AG20443 (cell line): Measurements from ENCODE around the gene WNT8B.

Experiments used
- DNase-seq: peaks from one replicate; pipeline ENCODE4 v3.0.0; 2012; ENCODE audit warnings: low spot score, mixed read lengths

The WNT8B gene

DNA sequence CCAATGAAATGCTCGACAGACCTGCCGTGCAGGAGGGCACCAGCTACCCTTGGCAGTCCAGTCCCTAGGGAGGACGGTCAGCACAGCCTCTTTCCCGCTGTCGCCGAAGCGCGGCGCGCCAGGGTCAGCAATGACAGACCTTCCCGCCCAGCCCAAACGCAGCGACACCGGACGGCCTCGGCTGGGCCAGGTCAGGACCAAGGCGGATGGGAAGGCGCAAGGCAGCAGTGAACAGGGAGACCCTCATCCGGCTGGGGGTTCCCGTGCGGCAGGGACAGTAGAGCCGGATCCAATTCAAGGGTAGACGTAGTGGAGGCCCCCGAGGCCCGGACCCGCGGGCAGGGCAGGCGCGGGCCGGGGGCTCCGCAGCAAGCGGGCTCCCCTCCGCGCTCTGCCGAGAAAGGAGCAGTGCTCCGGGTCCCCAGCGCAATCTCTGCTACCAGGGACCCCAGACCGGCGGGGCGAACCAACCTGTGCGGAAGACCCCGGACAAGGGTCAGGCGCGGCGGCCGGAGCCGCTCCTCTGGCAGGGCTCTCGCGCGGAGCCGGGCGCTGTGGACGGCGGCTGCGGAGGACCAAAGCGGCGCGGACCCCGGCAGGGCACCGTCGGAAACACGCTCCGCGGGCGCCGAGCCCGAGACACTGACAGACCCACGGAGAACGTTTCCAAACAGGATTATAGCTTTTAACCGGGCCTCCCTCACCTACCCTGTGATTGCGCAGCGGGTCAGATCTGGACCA lies 56.7 kb downstream of the WNT8B start, which contains the start of gene SEC31B:
Gene SEC31B (minus strand): TSS at position 551 of the 741 bp plus-strand sequence. CDS start 2,909 bp downstream, outside the sequence.
- DNase-seq, result peak; percentile 38

DNA sequence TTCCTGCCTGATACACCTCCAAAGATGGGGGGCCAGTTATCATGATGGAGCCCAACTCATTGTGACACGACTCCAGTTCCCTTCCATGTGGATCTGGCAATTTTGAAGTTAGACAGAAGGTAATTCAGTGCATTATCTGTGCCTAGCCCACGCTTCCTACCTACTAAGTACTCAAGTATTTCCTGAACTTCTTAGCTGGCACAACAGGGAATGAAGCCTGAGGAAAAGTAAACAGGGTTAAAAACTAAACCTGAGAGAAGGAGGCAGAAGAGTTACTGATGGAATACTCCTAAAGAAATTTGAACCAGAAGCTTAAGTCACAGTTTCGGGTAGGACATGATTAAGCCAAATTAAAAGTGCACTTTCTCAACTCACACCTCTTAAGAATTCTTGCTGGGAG lies 58.0 kb downstream of the WNT8B start:
- no peak for DNase-seq

DNA sequence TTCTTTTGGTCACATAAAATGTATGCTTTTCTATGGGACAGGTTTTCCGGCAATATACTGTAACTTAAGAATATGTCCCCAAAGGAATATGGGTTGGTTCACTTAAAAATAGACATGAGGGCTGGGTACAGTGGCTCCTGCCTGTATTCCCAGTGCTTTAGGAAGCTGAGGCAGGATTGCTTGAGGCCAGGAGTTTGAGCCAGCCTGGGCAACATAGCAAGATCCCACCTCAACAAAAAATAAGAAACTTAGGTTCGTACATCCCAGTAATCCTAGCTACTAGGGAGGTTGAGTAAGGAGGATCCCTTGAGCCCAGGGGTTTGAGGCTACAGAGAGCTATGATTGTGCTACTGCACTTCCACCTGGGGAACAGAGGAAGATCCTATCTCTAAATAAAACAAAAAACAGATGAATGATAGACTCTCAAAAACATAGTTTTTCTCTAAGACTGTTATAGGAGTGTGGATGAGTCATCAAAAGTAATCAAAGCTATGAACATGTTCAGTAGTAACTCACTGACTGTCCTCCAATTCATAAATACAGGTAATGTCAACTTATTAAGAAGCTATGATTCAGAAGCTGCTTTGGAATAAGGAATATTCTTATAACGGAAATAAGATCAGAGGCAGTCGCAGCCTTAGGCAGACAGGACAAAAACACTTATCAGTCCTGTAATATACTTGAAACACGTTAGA lies 59.4 kb downstream of the WNT8B start:
- no peak for DNase-seq

DNA sequence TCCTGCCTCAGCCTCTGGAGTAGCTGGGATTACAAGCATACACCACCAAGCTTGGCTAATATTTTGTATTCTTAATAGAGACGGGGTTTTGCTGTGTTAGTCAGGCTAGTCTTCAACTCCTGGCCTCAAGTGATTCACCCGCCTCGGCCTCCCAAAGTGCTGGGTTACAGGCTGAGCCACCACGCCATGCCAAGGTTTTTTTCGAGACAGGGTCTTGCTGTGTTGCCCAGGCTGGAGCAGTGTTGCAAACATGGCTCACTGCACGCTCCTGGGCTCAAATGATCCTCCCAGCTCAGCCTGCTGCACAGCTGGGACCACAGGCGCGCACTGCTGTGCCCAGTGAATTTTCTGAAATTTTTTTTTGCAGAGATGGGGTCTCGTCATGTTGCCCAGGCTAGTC lies 60.1 kb downstream of the WNT8B start:
- no peak for DNase-seq

DNA sequence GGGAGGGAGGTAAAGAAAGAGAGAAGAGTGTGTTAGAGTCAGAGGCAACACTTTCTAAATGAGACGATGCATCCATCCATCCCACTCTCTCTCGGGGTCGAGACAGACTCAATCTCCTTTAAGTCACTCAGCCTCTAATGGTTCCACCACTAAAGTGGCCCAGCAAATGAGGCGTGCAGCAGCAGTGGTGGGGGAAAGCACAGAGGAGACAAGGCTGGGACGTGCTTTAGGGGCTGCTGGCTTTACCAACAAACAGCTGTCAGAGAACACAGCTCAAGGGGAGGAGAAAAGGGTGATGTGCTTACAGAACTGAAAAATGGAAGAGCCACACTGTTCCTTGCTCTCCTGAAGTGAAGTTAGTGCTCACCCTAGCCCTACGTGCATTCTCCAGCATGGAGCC lies 61.4 kb downstream of the WNT8B start:
- DNase-seq, result no peak

DNA sequence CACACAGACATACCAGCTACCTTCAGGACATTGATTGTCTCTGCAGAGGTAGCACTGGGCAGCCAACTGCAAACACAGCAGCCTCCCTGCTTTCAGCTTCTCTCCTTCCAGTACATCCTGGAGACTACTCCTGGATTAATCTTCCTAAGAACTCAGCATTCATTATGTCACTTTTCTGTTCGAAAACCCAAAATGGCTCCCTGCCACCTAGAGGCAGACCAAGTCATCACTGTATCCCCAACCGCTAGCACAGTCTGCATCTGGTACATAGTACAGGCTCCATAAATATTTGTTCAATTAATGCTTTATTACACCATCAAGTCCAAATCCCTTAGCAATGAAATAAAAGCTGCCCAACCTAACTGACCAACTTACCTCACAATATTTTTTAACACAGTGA lies 61.8 kb downstream of the WNT8B start:
- DNase-seq, result no peak

DNA sequence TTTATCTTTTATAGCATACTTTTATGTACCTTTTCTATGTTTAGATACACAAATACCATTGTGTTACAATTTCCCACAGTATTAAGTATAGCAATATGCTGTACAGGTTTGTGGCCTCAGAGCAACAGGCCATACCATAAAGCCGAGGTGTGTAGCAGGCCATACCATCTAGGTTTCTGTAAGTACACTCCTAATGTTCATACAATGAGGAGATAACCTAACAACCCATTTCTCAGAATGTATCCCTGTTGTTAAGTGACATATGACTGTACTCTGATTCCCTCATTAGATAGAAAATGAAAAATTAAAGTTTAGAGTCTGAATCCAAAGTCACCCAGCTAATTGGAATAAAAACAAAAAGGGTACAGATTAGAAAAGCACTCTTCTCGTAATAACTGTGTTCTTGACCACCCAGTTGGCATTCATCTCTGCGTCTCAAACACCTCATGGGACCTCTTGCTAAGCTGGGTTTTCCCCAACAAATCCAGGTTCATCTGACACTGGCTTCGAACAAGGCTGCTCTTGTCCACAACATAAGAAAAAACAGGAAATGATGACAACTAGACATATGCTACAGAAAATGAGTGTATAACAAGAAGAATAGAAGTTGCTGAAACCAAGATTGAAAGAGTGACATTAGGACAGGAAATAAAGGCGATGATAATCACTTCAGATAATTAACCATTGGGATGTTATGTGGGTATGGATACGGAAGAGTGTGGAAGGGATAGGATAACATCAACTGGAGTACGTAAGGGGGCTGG lies 65.5 kb downstream of the WNT8B start:
- no peak for DNase-seq

DNA sequence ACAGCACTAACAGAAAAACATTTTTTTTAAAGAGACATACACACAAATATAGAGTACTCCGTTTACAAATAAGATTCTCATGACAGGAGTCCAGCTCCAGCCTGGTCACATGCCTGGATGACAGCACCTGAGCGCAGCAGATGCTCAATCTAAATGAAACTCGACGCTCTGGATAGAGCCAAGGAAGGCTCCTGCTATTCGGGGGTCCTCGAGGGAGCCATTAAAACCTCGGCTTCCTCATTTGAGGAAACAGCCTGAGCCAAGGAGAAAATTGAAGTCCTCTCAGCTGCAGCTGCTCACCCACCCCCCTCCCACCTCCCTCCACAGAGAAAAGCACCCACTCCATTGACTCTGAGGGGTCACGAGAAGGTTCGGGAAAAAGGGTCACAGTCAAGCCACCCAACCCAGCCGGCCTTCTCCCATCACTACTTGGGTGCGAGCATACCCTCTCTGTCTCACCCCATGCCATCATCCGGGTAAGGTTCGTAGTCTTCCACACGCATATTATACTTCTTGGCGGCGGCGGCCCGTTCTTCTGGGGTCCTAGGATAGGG lies 66.2 kb downstream of the WNT8B start:
- DNase-seq, result no peak

DNA sequence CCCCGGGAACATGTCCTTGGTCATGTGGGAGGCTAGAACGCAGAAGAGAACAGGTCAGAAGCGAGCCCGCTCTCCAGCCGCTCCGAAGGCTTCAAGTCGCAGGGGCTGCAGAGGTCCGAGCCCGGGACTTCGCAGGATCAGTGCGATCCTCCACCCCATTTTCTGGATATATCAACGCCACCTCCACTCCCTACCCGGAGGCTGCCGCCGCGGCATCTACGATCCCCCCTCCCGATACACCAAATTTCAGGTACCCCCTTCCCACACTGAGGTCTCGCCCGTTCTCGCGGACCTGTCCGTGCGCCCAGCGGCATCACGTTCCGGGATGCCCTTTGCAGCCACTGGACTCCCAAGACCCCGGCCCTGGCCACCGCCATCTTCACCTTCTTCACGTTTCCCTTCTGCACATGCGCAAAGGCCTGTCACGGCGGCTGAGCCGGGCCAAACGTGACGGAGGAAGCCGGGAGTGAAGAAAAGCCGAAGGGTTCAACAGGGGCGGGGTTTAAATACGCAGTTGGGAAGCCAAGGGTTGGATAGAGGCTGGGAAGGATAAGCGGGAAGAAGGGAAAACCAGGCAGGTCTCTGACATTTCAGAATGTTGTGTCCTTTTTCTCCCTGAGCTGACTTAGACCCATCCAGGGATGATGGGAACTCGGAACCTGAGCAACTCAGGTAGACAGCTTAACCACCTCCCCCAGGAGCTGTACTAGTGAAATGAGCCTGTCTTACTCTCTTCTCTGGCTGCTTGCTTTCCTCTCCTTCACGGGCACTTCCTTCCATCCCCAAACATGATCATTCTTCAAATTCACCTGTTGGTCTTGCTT lies 66.9 kb downstream of the WNT8B start, which contains the start of gene NDUFB8:
Gene NDUFB8 (minus strand): TSS at position 397 of the 824 bp plus-strand sequence. CDS start 20 bp downstream, at position 377.
- DNase-seq, result peak; percentile 96

DNA sequence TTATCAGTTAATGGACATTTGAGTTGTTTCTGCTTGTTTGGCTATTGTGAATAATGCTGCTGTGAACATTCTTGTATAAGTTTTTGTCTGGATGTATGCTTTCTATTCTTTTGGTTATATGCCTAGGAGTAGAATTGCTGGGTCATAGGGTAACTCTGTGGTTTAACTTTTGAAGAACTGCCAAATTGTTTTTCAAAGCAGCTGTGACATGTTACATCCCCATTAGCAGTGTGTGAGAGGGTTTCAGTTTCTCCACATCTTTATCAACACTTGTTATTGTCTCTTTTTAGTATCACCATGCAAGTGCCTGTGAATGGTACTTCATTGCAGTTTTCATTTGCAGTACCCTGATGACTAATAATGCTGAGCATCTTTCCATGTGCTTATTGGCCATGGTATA lies 69.0 kb downstream of the WNT8B start:
- DNase-seq, result no peak
